ENCODE results near the gene CNTNAP1. TPM values are rescaled to one million over a fixed set of nuclear protein-coding genes. Genes with fewer than 3 reads are reported as not detected.

The CNTNAP1 gene
- total and polyA plus RNA-seq, 5 donors from 2014 or later: 0.94 to 54.9 (median 1.7) TPM

DNA sequence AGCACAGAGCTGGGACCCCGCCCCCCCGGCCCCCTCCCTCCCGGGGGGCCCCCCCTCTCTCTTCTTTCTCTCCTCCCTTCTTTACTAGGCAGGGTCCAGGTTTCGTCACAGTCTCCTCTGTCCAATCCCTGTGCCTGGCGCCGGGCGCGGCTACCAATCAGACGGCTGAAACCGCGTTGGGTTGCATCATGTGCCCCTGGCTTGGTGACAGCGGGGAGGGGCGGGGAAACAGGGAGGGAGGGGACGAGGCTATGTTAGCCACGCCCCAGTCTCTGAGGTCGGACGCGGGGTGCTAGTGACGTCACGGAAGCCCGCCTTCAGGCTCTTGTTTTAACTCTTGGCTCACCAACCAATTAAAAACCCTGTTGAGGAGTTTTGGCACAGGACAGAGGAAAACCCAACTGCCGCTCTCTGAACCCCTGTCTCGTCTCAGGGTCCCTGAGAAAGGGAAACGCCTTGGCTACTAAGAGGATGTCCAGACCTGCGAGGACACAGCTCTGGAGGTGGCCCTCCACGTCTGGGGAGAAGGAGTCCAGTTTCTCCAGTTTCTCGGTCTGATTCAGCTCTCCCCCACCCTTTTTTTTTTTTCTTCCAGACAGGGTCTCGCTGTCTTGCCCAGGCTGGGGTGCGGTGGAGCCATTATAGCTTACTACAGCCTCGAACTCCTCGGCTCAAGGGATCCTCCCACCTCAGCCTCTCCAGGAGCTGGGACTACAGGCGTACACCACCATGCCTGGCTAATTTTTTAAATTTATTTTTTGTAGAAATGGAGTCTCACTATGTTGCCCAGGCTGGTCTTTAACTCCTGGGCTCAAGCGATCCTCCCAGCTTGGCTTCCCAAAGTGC, 5.1 kb upstream of the CNTNAP1 start:
- ATAC-seq (ENCODE audit: low read depth in 2 of 2): peak; percentile 79 to 81
- Histone ChIP-seq H3K27ac (ENCODE audit: insufficient read depth, low read length, poor library complexity, severe bottlenecking) (peak overlapping the region; percentile 85), H3K27me3 (ENCODE audit: control insufficient read depth, insufficient read depth, low read length) (peaks cover 2% of the 10 kb centered on the region), H3K4me3 (ENCODE audit: low read depth, low read length) (peak overlapping the region; percentile 82), H3K9me3 (ENCODE audit: control insufficient read depth in 2 of 2, low read length in 2 of 2) (no peaks in the 10 kb centered on the region), H3K36me3 (ENCODE audit: control insufficient read depth, insufficient read depth, low read length) (no peaks in the 10 kb centered on the region), H3K4me1 (ENCODE audit: control insufficient read depth, insufficient read depth, low read length, poor library complexity, severe bottlenecking) (peaks cover 82% of the 10 kb centered on the region)
- H3K27ac Mint-ChIP-seq: peak overlapping the region in 2 of 3 donors; percentile 75 to 87
- peak; percentile 94 to 99 (median 97) for DNase-seq
- peak overlapping the region; percentile 88 to 95 (median 92) for H3K4me3 Mint-ChIP-seq
- H3K27me3 Mint-ChIP-seq: peaks cover 34% of the 10 kb centered on the region
- no peaks in the 10 kb centered on the region for H3K36me3 Mint-ChIP-seq
- H3K4me1 Mint-ChIP-seq: peaks cover 6 to 60% (median 34%) of the 10 kb centered on the region in 4 donors
- H3K9me3 Mint-ChIP-seq: peaks cover 0 to 2% (median 0%) of the 10 kb centered on the region in 7 donors

DNA sequence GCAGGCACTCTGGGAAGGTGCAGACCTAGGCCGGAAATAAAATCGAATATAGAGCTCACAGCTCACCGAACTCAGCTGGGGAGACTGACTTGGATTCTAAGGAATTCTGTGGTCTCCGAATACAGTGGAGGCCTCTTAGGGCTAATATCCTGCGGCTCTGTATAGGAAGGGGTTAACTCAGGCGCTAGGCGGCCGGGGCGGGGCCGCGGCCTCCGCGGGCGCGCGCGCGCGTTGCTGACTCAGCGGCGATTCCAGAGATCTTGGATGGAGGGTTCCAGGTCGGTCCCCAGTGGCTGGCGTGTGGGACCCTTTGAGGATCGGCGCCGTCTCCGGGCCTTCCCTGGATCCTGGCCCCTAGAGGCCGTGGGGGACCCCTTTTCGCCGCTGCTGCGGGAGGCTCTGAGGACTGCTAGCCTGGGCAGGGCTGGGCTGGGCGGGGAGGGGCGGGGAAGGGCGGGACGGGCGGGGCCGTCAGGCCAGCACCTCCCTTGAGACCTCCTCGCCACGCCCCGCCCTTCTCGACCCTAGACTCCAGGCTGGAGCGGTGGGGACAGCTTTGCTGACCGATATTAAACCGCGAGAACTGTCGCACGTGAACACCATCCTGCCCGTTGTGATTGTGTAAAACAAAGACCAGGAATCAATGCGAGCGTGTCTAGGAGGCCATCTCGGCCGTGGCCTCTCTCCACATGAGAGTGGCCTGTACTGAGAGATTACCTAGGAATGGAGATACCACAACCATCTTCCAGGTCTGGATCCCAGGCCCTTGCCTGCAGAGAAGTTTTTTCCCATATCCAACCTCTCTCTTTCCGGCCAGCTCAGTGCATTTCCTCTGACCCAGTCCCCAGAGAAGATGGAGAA, 4.2 kb upstream of the CNTNAP1 start:
- H3K36me3 ChIP-seq (ENCODE audit: control insufficient read depth, insufficient read depth, low read length): no peaks in the 10 kb centered on the region
- H3K27ac ChIP-seq (ENCODE audit: insufficient read depth, low read length, poor library complexity, severe bottlenecking): peak overlapping the region; percentile 85
- peak; percentile 18 to 26 for ATAC-seq (ENCODE audit: low read depth in 2 of 2)
- Mint-ChIP-seq H3K27me3 (peaks cover 41% of the 10 kb centered on the region), H3K36me3 (no peaks in the 10 kb centered on the region), H3K9me3 (peaks cover 0 to 2% (median 0%) of the 10 kb centered on the region in 7 donors), H3K4me1 (peaks cover 6 to 68% (median 38%) of the 10 kb centered on the region in 4 donors), H3K27ac (peak overlapping the region; percentile 56 to 87 (median 86)), H3K4me3 (peak overlapping the region; percentile 88 to 95 (median 92))
- peaks cover 2% of the 10 kb centered on the region for H3K27me3 ChIP-seq (ENCODE audit: control insufficient read depth, insufficient read depth, low read length)
- H3K9me3 ChIP-seq (ENCODE audit: control insufficient read depth in 2 of 2, low read length in 2 of 2): no peaks in the 10 kb centered on the region
- H3K4me1 ChIP-seq (ENCODE audit: control insufficient read depth, insufficient read depth, low read length, poor library complexity, severe bottlenecking): peaks cover 92% of the 10 kb centered on the region
- H3K4me3 ChIP-seq (ENCODE audit: low read depth, low read length): peak overlapping the region; percentile 83
- peak; percentile 64 to 77 (median 71) for DNase-seq

DNA sequence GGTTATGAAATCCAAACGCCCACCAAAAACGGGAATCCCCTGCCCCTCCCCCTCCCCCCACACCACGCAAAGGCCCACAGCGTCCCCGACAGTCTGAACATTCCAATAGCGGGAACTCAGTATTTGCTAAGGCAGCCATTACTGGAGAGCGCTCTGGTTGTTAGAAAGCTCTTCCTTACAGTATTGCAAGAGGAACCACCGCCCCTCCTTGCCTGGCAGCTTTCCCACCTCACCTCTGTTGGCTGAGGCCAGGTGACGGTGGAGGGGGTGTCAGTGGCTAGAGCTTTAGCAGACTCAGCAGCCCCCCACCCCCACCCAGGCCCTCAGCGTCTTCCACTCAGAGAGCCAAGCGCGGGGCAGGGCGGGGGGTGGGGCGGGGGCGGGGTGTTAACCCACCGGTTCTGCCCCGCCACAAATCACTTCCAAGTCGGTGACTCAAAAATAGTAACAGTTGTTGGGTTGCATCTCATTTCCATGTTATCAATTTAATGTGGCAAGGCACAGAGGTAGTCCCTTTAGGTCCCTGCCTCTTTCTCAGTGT, 3.3 kb upstream of the CNTNAP1 start:
- ATAC-seq (ENCODE audit: low read depth in 2 of 2) (peak in 1 of 2 donors; percentile 0), DNase-seq (no peak)
- Histone ChIP-seq H3K27me3 (ENCODE audit: control insufficient read depth, insufficient read depth, low read length) (peaks cover 2% of the 10 kb centered on the region), H3K4me1 (ENCODE audit: control insufficient read depth, insufficient read depth, low read length, poor library complexity, severe bottlenecking) (peaks cover 92% of the 10 kb centered on the region), H3K27ac (ENCODE audit: insufficient read depth, low read length, poor library complexity, severe bottlenecking) (peak overlapping the region; percentile 85), H3K4me3 (ENCODE audit: low read depth, low read length) (peak overlapping the region; percentile 83), H3K36me3 (ENCODE audit: control insufficient read depth, insufficient read depth, low read length) (no peaks in the 10 kb centered on the region), H3K9me3 (ENCODE audit: control insufficient read depth in 2 of 2, low read length in 2 of 2) (no peaks in the 10 kb centered on the region)
- peaks cover 0 to 2% (median 0%) of the 10 kb centered on the region in 7 donors for H3K9me3 Mint-ChIP-seq
- H3K27me3 Mint-ChIP-seq: peaks cover 45% of the 10 kb centered on the region
- H3K36me3 Mint-ChIP-seq: no peaks in the 10 kb centered on the region
- peak overlapping the region; percentile 60 to 86 (median 81) for H3K27ac Mint-ChIP-seq
- peak overlapping the region; percentile 87 to 94 (median 89) for H3K4me3 Mint-ChIP-seq
- peaks cover 6 to 77% (median 44%) of the 10 kb centered on the region in 4 donors for H3K4me1 Mint-ChIP-seq

DNA sequence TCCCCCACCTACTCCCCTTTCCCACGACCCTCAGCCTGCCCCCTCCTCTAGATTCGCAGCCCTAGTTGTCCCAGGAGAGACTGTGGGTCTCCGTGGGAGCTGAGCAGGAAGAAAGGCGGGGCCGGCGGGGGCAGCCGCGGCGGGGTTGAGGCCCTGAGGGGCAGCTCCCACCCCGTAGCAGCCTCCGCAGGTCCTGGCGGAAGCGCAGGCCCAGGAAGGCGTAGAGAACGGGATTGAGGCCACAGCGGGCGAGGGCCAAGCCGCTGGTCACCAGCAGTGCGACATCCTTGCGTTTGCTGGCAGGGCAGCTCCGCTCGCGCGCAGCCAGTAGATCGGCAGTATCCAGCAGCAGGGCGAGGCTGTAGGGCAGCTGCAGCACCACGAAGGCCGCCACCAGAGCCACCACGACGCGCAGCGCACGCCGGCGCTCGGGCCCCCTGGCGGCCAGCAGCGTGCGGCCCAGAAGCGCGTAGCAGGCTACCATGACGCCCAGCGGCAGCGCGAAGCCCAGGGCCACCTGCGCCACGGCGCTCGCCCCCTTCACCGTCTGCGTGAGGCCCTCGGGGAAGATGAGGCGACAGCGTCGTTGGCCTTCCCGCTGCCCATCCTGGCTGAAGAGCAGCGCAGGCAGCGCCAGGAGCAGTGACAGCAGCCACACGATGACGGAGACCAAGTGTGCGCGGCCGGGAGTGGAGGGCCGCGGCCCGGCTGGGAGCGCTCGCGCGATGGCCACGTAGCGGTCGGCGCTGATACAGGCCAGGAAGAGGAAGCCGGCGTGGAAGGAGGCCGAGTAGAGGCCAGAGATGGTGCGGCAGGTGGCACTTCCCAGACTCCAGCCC, 2.6 kb upstream of the CNTNAP1 start:
- DNase-seq: peak; percentile 64 to 88 (median 81)
- peak overlapping the region; percentile 87 to 94 (median 89) for H3K4me3 Mint-ChIP-seq
- no peaks in the 10 kb centered on the region for H3K36me3 Mint-ChIP-seq
- H3K27ac Mint-ChIP-seq: peak overlapping the region; percentile 60 to 78 (median 65)
- Histone ChIP-seq H3K27me3 (ENCODE audit: control insufficient read depth, insufficient read depth, low read length) (peaks cover 1% of the 10 kb centered on the region), H3K27ac (ENCODE audit: insufficient read depth, low read length, poor library complexity, severe bottlenecking) (peak overlapping the region; percentile 85), H3K4me3 (ENCODE audit: low read depth, low read length) (peak overlapping the region; percentile 57), H3K9me3 (ENCODE audit: control insufficient read depth in 2 of 2, low read length in 2 of 2) (no peaks in the 10 kb centered on the region), H3K36me3 (ENCODE audit: control insufficient read depth, insufficient read depth, low read length) (no peaks in the 10 kb centered on the region), H3K4me1 (ENCODE audit: control insufficient read depth, insufficient read depth, low read length, poor library complexity, severe bottlenecking) (peaks cover 85% of the 10 kb centered on the region)
- H3K9me3 Mint-ChIP-seq: peaks cover 0 to 3% (median 0%) of the 10 kb centered on the region in 7 donors
- peaks cover 6 to 73% (median 40%) of the 10 kb centered on the region in 4 donors for H3K4me1 Mint-ChIP-seq
- peak; percentile 61 to 63 for ATAC-seq (ENCODE audit: low read depth in 2 of 2)
- peaks cover 38% of the 10 kb centered on the region for H3K27me3 Mint-ChIP-seq

DNA sequence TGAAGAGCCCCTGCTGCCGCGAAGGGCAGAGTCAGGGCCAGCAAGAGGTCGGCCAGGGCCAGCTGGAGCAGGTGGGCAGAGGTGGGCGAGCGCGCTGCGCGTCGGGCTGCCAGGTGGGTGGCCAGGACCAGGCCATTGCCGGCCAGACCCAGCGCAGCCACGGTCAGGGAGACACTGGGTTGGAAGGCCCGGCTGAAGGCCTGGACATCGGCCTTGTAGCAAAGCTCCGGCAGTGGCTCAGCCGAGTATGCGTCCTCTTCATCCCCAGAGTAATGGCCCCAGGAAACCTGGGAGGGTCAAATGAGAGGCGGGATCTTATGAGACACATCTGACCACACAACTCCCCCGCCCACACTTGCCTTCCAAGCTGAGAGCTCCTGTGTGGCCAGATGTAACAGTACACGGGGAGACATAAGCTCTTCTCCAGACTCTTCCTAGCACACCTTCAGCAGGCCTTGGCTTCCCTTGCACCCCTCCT, 2.0 kb upstream of the CNTNAP1 start:
- Mint-ChIP-seq H3K36me3 (no peaks in the 10 kb centered on the region), H3K9me3 (peaks cover 0 to 3% (median 0%) of the 10 kb centered on the region in 7 donors), H3K27ac (peak overlapping the region; percentile 20 to 81 (median 76)), H3K4me1 (peaks cover 6 to 71% (median 40%) of the 10 kb centered on the region in 4 donors), H3K27me3 (peaks cover 33% of the 10 kb centered on the region), H3K4me3 (peak overlapping the region; percentile 87 to 98 (median 89))
- Histone ChIP-seq H3K27me3 (ENCODE audit: control insufficient read depth, insufficient read depth, low read length) (no peaks in the 10 kb centered on the region), H3K9me3 (ENCODE audit: control insufficient read depth in 2 of 2, low read length in 2 of 2) (no peaks in the 10 kb centered on the region), H3K36me3 (ENCODE audit: control insufficient read depth, insufficient read depth, low read length) (no peaks in the 10 kb centered on the region), H3K4me1 (ENCODE audit: control insufficient read depth, insufficient read depth, low read length, poor library complexity, severe bottlenecking) (peaks cover 78% of the 10 kb centered on the region), H3K4me3 (ENCODE audit: low read depth, low read length) (peak overlapping the region; percentile 57), H3K27ac (ENCODE audit: insufficient read depth, low read length, poor library complexity, severe bottlenecking) (peak overlapping the region; percentile 85)
- ATAC-seq (ENCODE audit: low read depth in 2 of 2): no peak
- no peak for DNase-seq

DNA sequence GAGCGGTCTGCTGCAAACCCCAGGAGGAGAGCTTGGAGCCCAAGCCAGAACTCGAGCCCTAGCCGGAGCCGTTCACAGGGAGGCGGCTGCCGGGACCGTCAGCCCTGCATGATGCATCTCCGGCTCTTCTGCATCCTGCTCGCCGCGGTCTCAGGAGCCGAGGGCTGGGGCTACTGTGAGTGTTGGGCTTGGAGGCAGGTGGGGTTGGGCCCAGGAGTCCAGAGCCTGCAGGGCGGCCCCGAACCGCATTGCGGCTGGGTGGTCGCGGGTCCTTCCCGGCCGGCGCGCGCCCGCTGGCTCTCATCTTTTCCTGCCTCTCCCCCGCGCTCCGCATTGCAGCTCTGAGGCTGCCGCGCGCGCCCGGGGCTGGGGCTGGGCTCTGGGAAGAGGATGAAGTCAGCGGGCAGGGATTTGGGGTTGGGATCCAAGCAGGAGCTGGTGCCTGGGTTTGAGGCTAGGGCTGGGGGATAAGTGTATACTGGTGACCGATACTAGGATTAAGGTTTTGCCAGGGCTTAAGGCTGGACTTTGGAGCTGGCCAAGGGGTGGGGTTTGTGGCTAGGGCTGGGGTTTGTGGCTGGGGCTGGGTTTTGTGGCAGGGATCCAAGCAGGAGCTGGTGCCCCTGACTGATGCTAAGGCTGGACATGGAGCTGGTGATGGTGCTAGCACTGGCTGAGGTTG, 532 bp downstream of the CNTNAP1 start:
- H3K27ac Mint-ChIP-seq: peak overlapping the region; percentile 48 to 66 (median 60)
- peaks cover 6 to 62% (median 40%) of the 10 kb centered on the region in 4 donors for H3K4me1 Mint-ChIP-seq
- peak overlapping the region; percentile 61 for H3K27ac ChIP-seq (ENCODE audit: insufficient read depth, low read length, poor library complexity, severe bottlenecking)
- H3K4me3 Mint-ChIP-seq: peak overlapping the region; percentile 88 to 98 (median 90)
- no peaks in the 10 kb centered on the region for H3K27me3 ChIP-seq (ENCODE audit: control insufficient read depth, insufficient read depth, low read length)
- peaks cover 56% of the 10 kb centered on the region for H3K4me1 ChIP-seq (ENCODE audit: control insufficient read depth, insufficient read depth, low read length, poor library complexity, severe bottlenecking)
- H3K27me3 Mint-ChIP-seq: peaks cover 26% of the 10 kb centered on the region
- H3K9me3 ChIP-seq (ENCODE audit: control insufficient read depth in 2 of 2, low read length in 2 of 2): no peaks in the 10 kb centered on the region
- peaks cover 3% of the 10 kb centered on the region for H3K36me3 Mint-ChIP-seq
- H3K36me3 ChIP-seq (ENCODE audit: control insufficient read depth, insufficient read depth, low read length): no peaks in the 10 kb centered on the region
- peak overlapping the region; percentile 86 for H3K4me3 ChIP-seq (ENCODE audit: low read depth, low read length)
- peaks cover 0 to 3% (median 0%) of the 10 kb centered on the region in 7 donors for H3K9me3 Mint-ChIP-seq
- DNase-seq (peak in 1 of 3 donors; percentile 40), ATAC-seq (ENCODE audit: low read depth in 2 of 2) (no peak)

Measured in CD4-positive, CD25-positive, alpha-beta regulatory T cell (primary cell).